GM20000 (cell line): ENCODE data around the gene CYP4F22.

Experiments
- DNase-seq: peaks from one replicate; pipeline ENCODE4 v3.0.0; 2012; ENCODE audit warnings: low spot score
- CTCF ChIP-seq: IDR thresholded peaks from 2 replicates; pipeline ENCODE4 v1.5.1; 2012; ENCODE audit warnings: mild to moderate bottlenecking, control low read depth; ENCODE audit errors: extremely low read depth, missing control alignments

Gene CYP4F22

GRCh38 chr19:15540435-15540834, 32.1 kb downstream of the CYP4F22 start:
- no peak for DNase-seq
- TF ChIP-seq CTCF, result no peak

GRCh38 chr19:15544283-15544682, 36.0 kb downstream of the CYP4F22 start:
- no peak for TF ChIP-seq CTCF
- no peak for DNase-seq

GRCh38 chr19:15544970-15545369, 36.6 kb downstream of the CYP4F22 start:
- TF ChIP-seq CTCF, result no peak
- no peak for DNase-seq

- no peak for TF ChIP-seq CTCF
- DNase-seq, result no peak
Observed at GRCh38 chr19:15548648-15549047, 40.3 kb downstream of the CYP4F22 start.

- no peak for DNase-seq
- TF ChIP-seq CTCF, result no peak
Observed at GRCh38 chr19:15549581-15549980, 41.3 kb downstream of the CYP4F22 start.

- DNase-seq, result no peak
- no peak for TF ChIP-seq CTCF
Observed at GRCh38 chr19:15550273-15550672, 41.9 kb downstream of the CYP4F22 start.

- no peak for DNase-seq
Observed at GRCh38 chr19:15550929-15551292, 42.6 kb downstream of the CYP4F22 start.

More at GRCh38 chr19:15550929-15551292, 42.6 kb downstream of the CYP4F22 start:
- TF ChIP-seq CTCF, result no peak
